Heart left ventricle (tissue), 16 donors: Measurements from ENCODE around the gene SORL1-AS1.

Source experiments
- ATAC-seq, 4 donors: fragments of 200-7000 bp; cut with Tn5 transposase; one replicate each; pipeline ENCODE4 v1.9.1; 2020 to 2022; ENCODE audit warnings: moderate library complexity in 4 of 4, mild to moderate bottlenecking in 3 of 4, moderate number of reproducible peaks in 1 of 4
- DNase-seq, 5 donors: peaks; one replicate each; pipeline ENCODE4 v3.0.0-alpha.2; 2020
- H3K27ac ChIP-seq, 12 donors: fragments of 200-600 bp; sonication (generic) in 4 of 12; one replicate each; pipeline versions ENCODE4 v1.5.0 to v1.8.0; 2016 to 2022; ENCODE audit warnings: mild to moderate bottlenecking in 2 of 12
- H3K27me3 ChIP-seq, 9 donors: fragments of 200-600 bp; sonication (generic) in 2 of 9; one replicate each; pipeline versions ENCODE4 v1.5.1 to v1.8.0; 2016 to 2022; ENCODE audit warnings: mild to moderate bottlenecking in 3 of 9
- H3K36me3 ChIP-seq, 9 donors: fragments of 200-600 bp; sonication (generic) in 2 of 9; one replicate each; pipeline versions ENCODE4 v1.5.0 to v1.8.0; 2018 to 2022; ENCODE audit warnings: mild to moderate bottlenecking in 2 of 9
- H3K4me1 ChIP-seq, 12 donors: fragments of 200-600 bp; sonication (generic) in 4 of 12; one replicate each; pipeline versions ENCODE4 v1.5.0 to v1.8.0; 2016 to 2022; ENCODE audit warnings: mild to moderate bottlenecking in 3 of 12
- H3K4me3 ChIP-seq, 12 donors: fragments of 200-600 bp; sonication (generic) in 4 of 12; one replicate each; pipeline versions ENCODE4 v1.5.0 to v1.8.0; 2017 to 2022; ENCODE audit warnings: mild to moderate bottlenecking in 9 of 12, moderate library complexity in 4 of 12
- H3K9me3 ChIP-seq, 12 donors: fragments of 200-600 bp; sonication (generic) in 4 of 12; one replicate each; pipeline versions ENCODE4 v1.5.0 to v1.8.0; 2016 to 2022; ENCODE audit warnings: mild to moderate bottlenecking in 1 of 12
- CTCF ChIP-seq, 12 donors: fragments of 200-600 bp; sonication (generic) in 4 of 12; IDR thresholded peaks; one replicate each; pipeline versions ENCODE4 v1.5.0 to v1.8.0; 2018 to 2022; ENCODE audit warnings: antibody characterized with exemption in 12 of 12, mild to moderate bottlenecking in 5 of 12
- POLR2A ChIP-seq, 2 donors: fragments of 450-650 bp; IDR thresholded peaks; one replicate each; pipeline ENCODE4 v1.6.1; 2017; ENCODE audit warnings: antibody characterized with exemption in 2 of 2, mild to moderate bottlenecking in 2 of 2, moderate library complexity in 2 of 2
- WGBS, 4 donors: extraction: QIAGEN DNeasy Blood & Tissue Kit in 2 of 4; methylation state at CpG; one replicate each; pipeline versions ENCODE4 v1.1.5 to v1.1.7; 2013 to 2018; 5-methylcytosine and 5-hydroxymethylcytosine counted together
- intact Hi-C, 10 donors: fragments of 100-400 bp; cut with DNase I; formaldehyde crosslinking; loops; one replicate each; pipeline versions ENCODE4 v1.11.1 to v1.14.2; 2022
- donor health status: ischemic (EF 13 %, LVEDD 7.1; RV severe dilation, severe dysfunction).
- donor health status: healthy with polysubstance abuse.
- donor health status: DM: no; HTN: yes; CAD: no.
- donor health status: DM: no; HTN: no; CAD: no.
- donor health status: ischemic (EF 25% LVEDD 6.9; RV normal size, moderate dysfunction).
- donor health status: ischemic (EF 25% LVEDD 5.7; RV mildly dilated, moderate dysfunction).
- donor health status: healthy.
- donor health status: DM: yes; HTN: yes; CAD: no.
- donor health status: ischemic (EF 35%, LVEDD 5.7; RV mildly dilated, moderate dysfunction).
- donor health status: nonischemic (EF 11% LVEDD 7.7; RV severe dilation, severe dysfunction).
- donor health status: DM: yes; HTN: yes; CAD: no.
- donor health status: PGD.
- donor health status: ischemic (EF 29% LVEDD 5.4; RV normal size, mild dysfunction).
- donor health status: nonischemic (EF 23%, LVEDD 6.1; RV moderate dilation, normal function).

The SORL1-AS1 gene

DNA sequence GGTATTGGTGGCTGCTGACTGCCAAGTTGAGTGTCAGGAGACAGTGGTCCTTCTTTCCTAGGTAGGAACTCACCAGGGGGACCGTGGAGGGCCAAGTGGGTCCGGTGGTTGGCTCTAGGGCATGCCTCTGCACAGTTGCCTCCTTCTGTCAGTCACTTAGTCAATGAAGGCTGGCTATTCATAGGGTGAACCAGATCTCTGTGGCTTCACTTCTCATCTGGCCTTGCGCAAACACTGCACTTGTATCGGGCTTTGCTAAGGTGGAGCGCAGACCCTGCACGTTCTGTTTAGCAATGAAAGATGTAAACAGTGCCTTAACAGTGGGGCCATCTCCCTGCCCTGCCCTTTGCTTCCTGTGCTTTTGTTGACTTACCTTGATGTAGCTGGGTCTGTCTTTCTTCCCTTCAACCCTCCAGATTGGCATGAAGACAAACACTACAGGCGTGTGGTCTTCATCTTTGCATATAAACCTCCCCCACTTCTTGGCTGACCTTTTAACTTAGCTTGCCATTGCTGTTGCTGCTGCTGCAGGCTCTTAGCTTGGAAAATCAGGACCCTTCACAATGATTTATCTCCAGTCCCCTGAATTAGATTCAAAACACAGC lies 6.7 kb upstream of the SORL1-AS1 start:
- ATAC-seq (no peak), DNase-seq (no peak)
- Histone ChIP-seq H3K9me3 (no peaks in the 10 kb centered on the region), H3K27ac (peak overlapping the region in 1 of 12 donors; percentile 46), H3K4me3 (no peak overlapping the region), H3K4me1 (peaks cover 0 to 38% (median 4%) of the 10 kb centered on the region in 12 donors), H3K36me3 (no peaks in the 10 kb centered on the region), H3K27me3 (no peaks in the 10 kb centered on the region)
- 71 to 82% (median 77%) methylated on average over 7 of the region's 7 CpGs for WGBS, 4 donors
- intact Hi-C loops = loop anchor here in 6 of 10 donors (5.0 to 10.0 kb wide), 5 partner anchors 73 to 135 kb away; no protein-coding TSS in a partner anchor
- TF ChIP-seq CTCF (IDR thresholded peaks at IDR 0.05) (no peak), POLR2A (IDR thresholded peaks at IDR 0.05) (no peak)

DNA sequence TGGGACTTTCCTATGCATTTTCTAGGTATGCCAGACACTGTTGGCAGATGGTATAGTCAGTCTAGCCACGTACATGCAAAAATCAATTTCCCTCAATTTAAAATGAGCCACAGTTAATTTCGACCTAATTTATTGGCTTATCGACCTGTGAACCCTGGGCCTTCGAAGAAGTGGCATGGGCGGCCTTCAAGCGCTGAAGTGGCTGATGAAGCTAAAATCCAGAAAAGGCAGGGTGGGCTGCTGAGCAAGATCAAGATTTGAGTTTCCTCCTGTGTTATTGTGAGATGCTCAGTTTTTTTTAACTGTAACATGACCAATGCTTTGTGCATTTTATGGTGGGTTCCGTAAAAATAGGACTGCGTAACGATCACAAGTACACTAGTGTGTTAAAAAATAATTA lies 5.8 kb upstream of the SORL1-AS1 start:
- TF ChIP-seq POLR2A (IDR thresholded peaks at IDR 0.05) (no peak), CTCF (IDR thresholded peaks at IDR 0.05) (no peak)
- peaks cover 0 to 31% (median 0%) of the 10 kb centered on the region in 12 donors for H3K4me1 ChIP-seq
- WGBS, 4 donors = 89 to 94% (median 91%) methylated on average over 9 of the region's 9 CpGs
- DNase-seq (no peak), ATAC-seq (no peak)
- intact Hi-C loops = loop anchor here in 6 of 10 donors (10.0 kb wide), 4 partner anchors 76 to 136 kb away; no protein-coding TSS in a partner anchor
- H3K27me3 ChIP-seq = no peaks in the 10 kb centered on the region
- H3K36me3 ChIP-seq = no peaks in the 10 kb centered on the region
- no peaks in the 10 kb centered on the region for H3K9me3 ChIP-seq
- H3K27ac ChIP-seq = no peak overlapping the region
- H3K4me3 ChIP-seq = no peak overlapping the region

DNA sequence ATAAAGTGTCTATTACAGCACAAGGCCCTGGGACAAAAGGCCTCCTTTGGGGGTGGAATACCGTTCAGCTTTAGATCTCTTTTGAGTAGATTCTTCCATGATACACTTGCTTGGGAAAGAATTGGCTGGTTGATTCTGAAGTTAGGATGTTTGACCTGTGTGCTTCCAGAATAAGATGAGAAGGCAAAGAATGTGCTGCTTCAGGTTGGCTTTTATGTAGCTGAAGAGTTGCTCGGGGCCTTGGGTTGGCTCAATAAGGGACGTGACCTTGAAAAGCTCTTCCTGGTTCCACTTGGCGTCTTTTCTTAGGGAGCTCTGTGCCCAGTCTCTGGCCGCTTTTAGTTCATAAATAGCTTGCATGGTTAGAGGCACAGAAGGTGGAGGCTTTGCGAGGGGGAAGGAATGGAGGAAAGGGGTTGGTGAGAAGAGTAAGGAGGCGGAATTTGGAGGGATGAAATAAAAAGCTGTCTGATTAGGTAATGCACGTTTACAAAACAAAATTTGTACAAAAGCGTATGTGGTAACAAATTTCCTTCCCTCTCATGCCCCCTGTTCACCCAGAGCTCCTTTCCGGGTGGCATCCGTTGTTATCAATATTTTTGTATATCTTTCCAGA lies 4.2 kb upstream of the SORL1-AS1 start:
- intact Hi-C loops = loop anchor here in 6 of 10 donors (10.0 kb wide), 4 partner anchors 78 to 138 kb away; no protein-coding TSS in a partner anchor
- DNase-seq (no peak), ATAC-seq (no peak)
- H3K4me3 ChIP-seq = no peak overlapping the region
- TF ChIP-seq CTCF (IDR thresholded peaks at IDR 0.05) = no peak
- no peak overlapping the region for H3K27ac ChIP-seq
- no peaks in the 10 kb centered on the region for H3K36me3 ChIP-seq
- H3K27me3 ChIP-seq = peaks cover 0 to 6% (median 0%) of the 10 kb centered on the region in 9 donors
- no peaks in the 10 kb centered on the region for H3K9me3 ChIP-seq
- WGBS, 4 donors = 66 to 76% (median 70%) methylated on average over 11 of the region's 11 CpGs
- H3K4me1 ChIP-seq = peaks cover 0 to 41% (median 0%) of the 10 kb centered on the region in 12 donors

DNA sequence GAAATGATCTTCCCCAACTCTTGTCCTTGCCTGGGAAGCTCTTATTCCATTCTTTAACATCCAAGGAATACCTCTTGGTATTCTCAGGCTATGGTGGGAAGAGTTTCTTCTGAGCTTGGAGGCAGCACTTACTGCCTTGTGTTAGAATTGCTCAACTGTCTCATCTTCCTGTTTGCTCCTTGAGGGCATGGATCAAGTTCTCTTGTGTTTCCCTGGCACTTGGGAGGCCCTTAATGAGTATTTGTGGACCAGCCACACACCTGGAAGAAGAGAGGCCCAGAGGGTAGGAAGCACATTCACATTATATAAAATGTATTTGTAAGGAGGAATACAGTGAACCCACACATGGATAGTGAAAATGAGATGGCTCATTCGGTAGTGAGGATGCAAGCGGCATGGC lies 3.4 kb upstream of the SORL1-AS1 start:
- Histone ChIP-seq H3K4me1 (peaks cover 0 to 47% (median 3%) of the 10 kb centered on the region in 12 donors), H3K4me3 (no peak overlapping the region), H3K36me3 (no peaks in the 10 kb centered on the region), H3K27ac (no peak overlapping the region), H3K27me3 (peaks cover 0 to 6% (median 0%) of the 10 kb centered on the region in 9 donors), H3K9me3 (no peaks in the 10 kb centered on the region)
- no peak for DNase-seq
- ATAC-seq = no peak
- TF ChIP-seq POLR2A (IDR thresholded peaks at IDR 0.05) (no peak), CTCF (IDR thresholded peaks at IDR 0.05) (no peak)
- intact Hi-C loops = loop anchor here in 6 of 10 donors (10.0 kb wide), 4 partner anchors 79 to 139 kb away; no protein-coding TSS in a partner anchor
- WGBS, 4 donors = 91 to 96% (median 93%) methylated on average over 2 of the region's 2 CpGs
